ENCODE measurements around the gene PCDHB14.
"Not testable (repeated sequence)": the region's sequence is repeated elsewhere in the genome, so short reads cannot be mapped to it uniquely, and the experiment has no call there.

The PCDHB14 gene

GRCh38 chr5:141223112-141223783, at the start of gene PCDHB14:
Gene PCDHB14 (plus strand): TSS chr5:141223343. CDS start chr5:141223506, 163 bp downstream.
- no peak for DNase-seq (ENCODE audit: low read depth)

- not testable (repeated sequence) for DNase-seq (ENCODE audit: low read depth)
These were observed 48.6 kb upstream of the PCDHB14 start for GRCh38 chr5:141174291-141175104.

DNA sequence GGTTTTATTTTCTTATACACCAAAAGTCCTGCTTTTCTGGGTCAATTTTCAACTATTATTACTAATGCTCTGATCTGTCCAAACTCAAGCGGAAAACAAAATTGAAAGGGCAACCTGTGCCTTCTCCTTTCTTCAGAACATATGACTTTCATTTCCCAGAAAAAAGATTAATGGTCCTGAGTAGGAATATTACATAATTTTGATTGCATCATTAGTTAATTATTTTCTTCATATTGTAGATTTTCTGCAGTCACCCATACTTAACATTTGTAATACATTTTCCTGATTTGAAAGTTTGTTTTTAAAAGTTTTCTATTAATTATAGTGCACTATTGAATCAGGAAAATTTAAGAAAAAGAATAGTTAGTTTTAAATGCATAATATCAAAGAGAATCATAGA, 47.2 kb upstream of the PCDHB14 start:
- no peak for DNase-seq (ENCODE audit: low read depth)

DNA sequence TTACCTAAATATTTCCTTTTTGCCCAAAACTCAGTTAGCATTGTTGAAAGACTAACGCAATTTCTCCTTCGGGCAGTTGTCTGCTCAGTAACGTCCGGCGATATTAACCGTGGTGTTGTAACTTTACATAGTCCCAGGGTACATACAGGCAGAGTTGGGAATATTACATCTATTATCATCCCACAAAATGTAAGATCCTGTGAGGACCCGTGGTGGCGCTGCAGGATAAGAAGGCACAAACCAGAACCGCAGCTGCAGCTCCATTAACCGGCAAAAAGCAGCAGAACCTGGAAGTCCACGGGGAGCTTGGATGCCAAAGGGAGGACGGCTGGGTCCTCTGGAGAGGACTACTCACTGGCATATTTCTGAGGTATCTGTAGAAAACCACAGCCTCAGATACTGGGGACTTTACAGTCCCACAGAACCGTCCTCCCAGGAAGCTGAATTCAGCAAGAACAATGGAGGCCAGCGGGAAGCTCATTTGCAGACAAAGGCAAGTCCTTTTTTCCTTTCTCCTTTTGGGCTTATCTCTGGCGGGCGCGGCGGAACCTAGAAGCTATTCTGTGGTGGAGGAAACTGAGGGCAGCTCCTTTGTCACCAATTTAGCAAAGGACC, 45.5 kb upstream of the PCDHB14 start, which contains the start of gene PCDHB8:
PCDHB8 (plus strand) TSS at position 214 of the 615 bp plus-strand sequence; CDS start at position 459, 245 bp downstream.
- DNase-seq (ENCODE audit: low read depth), result not testable (repeated sequence)

DNA sequence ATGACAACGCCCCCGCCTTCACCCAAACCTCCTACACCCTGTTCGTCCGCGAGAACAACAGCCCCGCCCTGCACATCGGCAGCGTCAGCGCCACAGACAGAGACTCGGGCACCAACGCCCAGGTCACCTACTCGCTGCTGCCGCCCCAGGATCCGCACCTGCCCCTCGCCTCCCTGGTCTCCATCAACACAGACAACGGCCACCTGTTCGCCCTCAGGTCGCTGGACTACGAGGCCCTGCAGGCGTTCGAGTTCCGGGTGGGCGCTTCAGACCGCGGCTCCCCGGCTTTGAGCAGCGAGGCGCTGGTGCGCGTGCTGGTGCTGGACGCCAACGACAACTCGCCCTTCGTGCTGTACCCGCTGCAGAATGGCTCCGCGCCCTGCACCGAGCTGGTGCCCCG, 43.8 kb upstream of the PCDHB14 start:
- DNase-seq (ENCODE audit: low read depth), result not testable (repeated sequence)

- DNase-seq (ENCODE audit: low read depth), result not testable (repeated sequence)
These were observed 43.3 kb upstream of the PCDHB14 start for GRCh38 chr5:141179876-141180275.

- DNase-seq (ENCODE audit: low read depth), result no peak
These were observed 42.8 kb upstream of the PCDHB14 start for GRCh38 chr5:141180313-141180712.

DNA sequence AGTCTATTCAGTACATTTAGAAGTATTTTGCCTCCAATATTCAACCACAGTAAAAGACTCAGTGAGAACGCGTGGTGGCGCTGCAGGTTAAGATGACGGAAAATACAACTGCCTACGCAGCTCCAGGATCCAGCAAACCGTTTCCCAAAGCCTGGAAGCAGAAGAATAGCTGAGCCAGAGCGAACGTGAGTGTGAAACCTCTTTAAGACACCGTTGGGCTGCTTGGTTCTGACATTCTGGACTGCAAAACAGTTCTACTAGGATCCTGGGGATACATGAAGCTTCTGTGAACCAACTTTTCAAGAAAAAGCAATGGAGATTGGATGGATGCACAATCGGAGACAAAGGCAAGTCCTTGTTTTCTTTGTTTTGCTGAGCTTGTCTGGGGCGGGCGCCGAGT, 40.9 kb upstream of the PCDHB14 start, which contains the start of gene PCDHB16:
PCDHB16 (plus strand) TSS at position 140 of the 400 bp plus-strand sequence; CDS start at position 313, 173 bp downstream.
- DNase-seq (ENCODE audit: low read depth), result no peak

DNA sequence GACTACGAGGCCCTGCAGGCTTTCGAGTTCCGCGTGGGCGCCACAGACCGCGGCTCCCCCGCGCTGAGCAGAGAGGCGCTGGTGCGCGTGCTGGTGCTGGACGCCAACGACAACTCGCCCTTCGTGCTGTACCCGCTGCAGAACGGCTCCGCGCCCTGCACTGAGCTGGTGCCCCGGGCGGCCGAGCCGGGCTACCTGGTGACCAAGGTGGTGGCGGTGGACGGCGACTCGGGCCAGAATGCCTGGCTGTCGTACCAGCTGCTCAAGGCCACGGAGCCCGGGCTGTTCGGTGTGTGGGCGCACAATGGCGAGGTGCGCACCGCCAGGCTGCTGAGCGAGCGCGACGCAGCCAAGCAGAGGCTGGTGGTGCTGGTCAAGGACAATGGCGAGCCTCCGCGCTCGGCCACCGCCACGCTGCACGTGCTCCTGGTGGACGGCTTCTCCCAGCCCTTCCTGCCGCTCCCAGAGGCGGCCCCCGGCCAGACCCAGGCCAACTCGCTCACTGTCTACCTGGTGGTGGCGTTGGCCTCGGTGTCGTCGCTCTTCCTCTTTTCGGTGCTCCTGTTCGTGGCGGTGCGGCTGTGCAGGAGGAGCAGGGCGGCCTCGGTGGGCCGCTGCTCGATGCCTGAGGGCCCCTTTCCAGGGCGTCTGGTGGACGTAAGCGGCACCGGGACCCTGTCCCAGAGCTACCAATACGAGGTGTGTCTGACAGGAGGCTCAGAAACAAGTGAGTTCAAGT, 38.9 kb upstream of the PCDHB14 start:
- DNase-seq (ENCODE audit: low read depth), result not testable (repeated sequence)

DNA sequence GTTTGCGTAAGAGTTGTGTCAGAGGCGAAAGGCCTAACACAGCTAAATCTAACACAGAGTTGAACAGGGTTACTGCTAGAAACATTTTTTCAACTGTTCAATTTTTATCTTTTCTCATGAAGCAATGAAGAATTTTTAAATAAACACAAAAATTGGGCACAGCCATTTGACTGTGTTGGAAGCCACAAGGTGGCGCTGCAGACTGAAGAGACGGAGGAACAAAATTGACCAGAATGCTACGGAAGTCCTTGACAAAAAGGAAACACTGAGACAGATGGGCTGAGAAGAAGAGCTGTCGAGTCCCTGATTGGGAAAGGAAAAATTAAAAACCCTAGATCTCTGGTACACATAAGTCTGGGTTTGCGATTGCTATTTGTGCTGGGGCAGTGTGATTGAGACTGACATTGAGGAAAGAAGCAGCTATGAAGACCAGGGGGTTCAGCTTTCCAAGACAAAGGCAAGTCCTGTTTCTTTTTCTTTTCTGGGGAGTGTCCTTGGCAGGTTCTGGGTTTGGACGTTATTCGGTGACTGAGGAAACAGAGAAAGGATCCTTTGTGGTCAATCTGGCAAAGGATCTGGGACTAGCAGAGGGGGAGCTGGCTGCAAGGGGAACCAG, 36.1 kb upstream of the PCDHB14 start, which contains the start of gene PCDHB9:
PCDHB9 (plus strand) TSS at position 265 of the 616 bp plus-strand sequence; CDS start at position 423, 158 bp downstream.
- DNase-seq (ENCODE audit: low read depth), result no peak

GRCh38 chr5:141188682-141189081, 34.5 kb upstream of the PCDHB14 start:
- DNase-seq (ENCODE audit: low read depth), result not testable (repeated sequence)

GRCh38 chr5:141189131-141189530, 34.0 kb upstream of the PCDHB14 start:
- DNase-seq (ENCODE audit: low read depth), result not testable (repeated sequence)

GRCh38 chr5:141192110-141192725, 30.9 kb upstream of the PCDHB14 start, which contains the start of gene PCDHB10:
Gene PCDHB10 (plus strand): TSS chr5:141192353. CDS start chr5:141192553, 200 bp downstream.
- no peak for DNase-seq (ENCODE audit: low read depth)

GRCh38 chr5:141194332-141194731, 28.8 kb upstream of the PCDHB14 start:
- not testable (repeated sequence) for DNase-seq (ENCODE audit: low read depth)

- DNase-seq (ENCODE audit: low read depth), result no peak
These were observed 26.8 kb upstream of the PCDHB14 start for GRCh38 chr5:141196363-141196762.

- no peak for DNase-seq (ENCODE audit: low read depth)
These were observed 23.5 kb upstream of the PCDHB14 start, which contains the start of gene PCDHB11 for GRCh38 chr5:141199359-141200235. Gene PCDHB11 (plus strand): TSS chr5:141199627. CDS start chr5:141199775, 148 bp downstream.

DNA sequence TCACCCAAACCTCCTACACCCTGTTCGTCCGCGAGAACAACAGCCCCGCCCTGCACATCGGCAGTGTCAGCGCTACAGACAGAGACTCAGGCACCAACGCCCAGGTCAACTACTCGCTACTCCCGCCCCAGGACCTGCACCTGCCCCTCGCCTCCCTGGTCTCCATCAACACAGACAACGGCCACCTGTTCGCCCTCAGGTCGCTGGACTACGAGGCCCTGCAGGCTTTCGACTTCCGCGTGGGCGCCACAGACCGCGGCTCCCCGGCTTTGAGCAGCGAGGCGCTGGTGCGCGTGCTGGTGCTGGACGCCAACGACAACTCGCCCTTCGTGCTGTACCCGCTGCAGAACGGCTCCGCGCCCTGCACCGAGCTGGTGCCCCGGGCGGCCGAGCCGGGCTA, 22.0 kb upstream of the PCDHB14 start:
- DNase-seq (ENCODE audit: low read depth), result not testable (repeated sequence)

DNA sequence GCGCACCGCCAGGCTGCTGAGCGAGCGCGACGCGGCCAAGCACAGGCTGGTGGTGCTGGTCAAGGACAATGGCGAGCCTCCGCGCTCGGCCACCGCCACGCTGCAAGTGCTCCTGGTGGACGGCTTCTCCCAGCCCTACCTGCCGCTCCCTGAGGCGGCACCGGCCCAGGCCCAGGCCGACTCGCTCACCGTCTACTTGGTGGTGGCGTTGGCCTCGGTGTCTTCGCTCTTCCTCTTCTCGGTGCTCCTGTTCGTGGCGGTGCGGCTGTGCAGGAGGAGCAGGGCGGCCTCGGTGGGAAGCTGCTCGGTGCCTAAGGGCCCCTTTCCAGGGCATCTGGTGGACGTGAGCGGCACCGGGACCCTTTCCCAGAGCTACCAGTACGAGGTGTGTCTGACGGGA, 21.5 kb upstream of the PCDHB14 start:
- not testable (repeated sequence) for DNase-seq (ENCODE audit: low read depth)

GRCh38 chr5:141208478-141208877, 14.7 kb upstream of the PCDHB14 start, which contains the start of gene PCDHB12:
Gene PCDHB12 (plus strand): TSS chr5:141208719. CDS start chr5:141208908, 189 bp downstream.
- DNase-seq (ENCODE audit: low read depth), result no peak
